ENCODE data around the gene PACSIN2. TPM values are rescaled to one million over a fixed set of nuclear protein-coding genes. Genes with fewer than 3 reads are reported as not detected.
"Not testable (repeated sequence)": the region's sequence is repeated elsewhere in the genome, so short reads cannot be mapped to it uniquely, and the experiment has no call there.

Gene PACSIN2
- total RNA-seq, 4 donors from 2014 or later = 25.8 to 46.0 (median 27.8) TPM

GRCh38 chr22:42926104-42926503, 88.8 kb downstream of the PACSIN2 start:
- TF ChIP-seq, protein P1, sequence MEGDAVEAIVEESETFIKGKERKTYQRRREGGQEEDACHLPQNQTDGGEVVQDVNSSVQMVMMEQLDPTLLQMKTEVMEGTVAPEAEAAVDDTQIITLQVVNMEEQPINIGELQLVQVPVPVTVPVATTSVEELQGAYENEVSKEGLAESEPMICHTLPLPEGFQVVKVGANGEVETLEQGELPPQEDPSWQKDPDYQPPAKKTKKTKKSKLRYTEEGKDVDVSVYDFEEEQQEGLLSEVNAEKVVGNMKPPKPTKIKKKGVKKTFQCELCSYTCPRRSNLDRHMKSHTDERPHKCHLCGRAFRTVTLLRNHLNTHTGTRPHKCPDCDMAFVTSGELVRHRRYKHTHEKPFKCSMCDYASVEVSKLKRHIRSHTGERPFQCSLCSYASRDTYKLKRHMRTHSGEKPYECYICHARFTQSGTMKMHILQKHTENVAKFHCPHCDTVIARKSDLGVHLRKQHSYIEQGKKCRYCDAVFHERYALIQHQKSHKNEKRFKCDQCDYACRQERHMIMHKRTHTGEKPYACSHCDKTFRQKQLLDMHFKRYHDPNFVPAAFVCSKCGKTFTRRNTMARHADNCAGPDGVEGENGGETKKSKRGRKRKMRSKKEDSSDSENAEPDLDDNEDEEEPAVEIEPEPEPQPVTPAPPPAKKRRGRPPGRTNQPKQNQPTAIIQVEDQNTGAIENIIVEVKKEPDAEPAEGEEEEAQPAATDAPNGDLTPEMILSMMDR (IDR thresholded peaks at IDR 0.05) = no peak
- TF ChIP-seq POLR2A (IDR thresholded peaks at IDR 0.05) = no peak
- peaks cover 26 to 85% (median 49%) of the 10 kb centered on the region in 3 donors for H3K4me1 ChIP-seq
- H3K27me3 ChIP-seq = no peaks in the 10 kb centered on the region
- H3K36me3 ChIP-seq = peaks cover 0 to 5% (median 0%) of the 10 kb centered on the region in 3 donors
- peak overlapping the region in 3 of 4 donors; percentile 49 to 75 (median 52) for H3K27ac ChIP-seq
- intact Hi-C loops (cut with DNase I) = no loop called here
- H3K4me3 ChIP-seq = no peak overlapping the region
- 65 to 66% methylated on average over 4 of the region's 4 CpGs for WGBS, 2 donors
- H3K9me3 ChIP-seq = no peaks in the 10 kb centered on the region
- no peak for DNase-seq

GRCh38 chr22:42925598-42925997, 89.4 kb downstream of the PACSIN2 start:
- Histone ChIP-seq H3K9me3 (no peaks in the 10 kb centered on the region), H3K27me3 (no peaks in the 10 kb centered on the region), H3K36me3 (peaks cover 0 to 5% (median 0%) of the 10 kb centered on the region in 3 donors), H3K27ac (peak overlapping the region in 3 of 4 donors; percentile 49 to 75 (median 52)), H3K4me1 (peaks cover 21 to 81% (median 44%) of the 10 kb centered on the region in 3 donors), H3K4me3 (no peak overlapping the region)
- TF ChIP-seq POLR2A (IDR thresholded peaks at IDR 0.05) = no peak
- TF ChIP-seq, protein P1 (IDR thresholded peaks at IDR 0.05) = no peak
- intact Hi-C loops (cut with DNase I) = no loop called here
- no peak for DNase-seq
- 84% methylated on average over 4 to 6 of the region's 6 CpGs for WGBS, 2 donors

GRCh38 chr22:42925031-42925430, 89.9 kb downstream of the PACSIN2 start:
- intact Hi-C loops (cut with DNase I) = not testable (repeated sequence)
- 95 to 96% methylated on average over 9 to 10 of the region's 10 CpGs for WGBS, 2 donors
- peaks cover 20 to 81% (median 42%) of the 10 kb centered on the region in 3 donors for H3K4me1 ChIP-seq

GRCh38 chr22:42924436-42924835, 90.5 kb downstream of the PACSIN2 start:
- intact Hi-C loops (cut with DNase I) = no loop called here
- H3K27me3 ChIP-seq = no peaks in the 10 kb centered on the region
- H3K9me3 ChIP-seq = no peaks in the 10 kb centered on the region
- H3K4me1 ChIP-seq = peaks cover 19 to 81% (median 40%) of the 10 kb centered on the region in 3 donors
- TF ChIP-seq, protein P1 (IDR thresholded peaks at IDR 0.05) = no peak
- TF ChIP-seq POLR2A (IDR thresholded peaks at IDR 0.05) = no peak
- WGBS, 2 donors = 92 to 95% methylated on average over 9 of the region's 9 CpGs
- peaks cover 0 to 5% (median 0%) of the 10 kb centered on the region in 3 donors for H3K36me3 ChIP-seq
- DNase-seq = no peak
- peak overlapping the region in 1 of 4 donors; percentile 49 for H3K27ac ChIP-seq
- H3K4me3 ChIP-seq = no peak overlapping the region

More at GRCh38 chr22:42925031-42925430, 89.9 kb downstream of the PACSIN2 start:
- DNase-seq, H3K27me3 ChIP-seq, H3K4me3 ChIP-seq, H3K36me3 ChIP-seq, H3K9me3 ChIP-seq: not testable (repeated sequence)
- H3K27ac ChIP-seq = peak overlapping the region in 3 of 4 donors; percentile 29 to 52 (median 49)

DNA sequence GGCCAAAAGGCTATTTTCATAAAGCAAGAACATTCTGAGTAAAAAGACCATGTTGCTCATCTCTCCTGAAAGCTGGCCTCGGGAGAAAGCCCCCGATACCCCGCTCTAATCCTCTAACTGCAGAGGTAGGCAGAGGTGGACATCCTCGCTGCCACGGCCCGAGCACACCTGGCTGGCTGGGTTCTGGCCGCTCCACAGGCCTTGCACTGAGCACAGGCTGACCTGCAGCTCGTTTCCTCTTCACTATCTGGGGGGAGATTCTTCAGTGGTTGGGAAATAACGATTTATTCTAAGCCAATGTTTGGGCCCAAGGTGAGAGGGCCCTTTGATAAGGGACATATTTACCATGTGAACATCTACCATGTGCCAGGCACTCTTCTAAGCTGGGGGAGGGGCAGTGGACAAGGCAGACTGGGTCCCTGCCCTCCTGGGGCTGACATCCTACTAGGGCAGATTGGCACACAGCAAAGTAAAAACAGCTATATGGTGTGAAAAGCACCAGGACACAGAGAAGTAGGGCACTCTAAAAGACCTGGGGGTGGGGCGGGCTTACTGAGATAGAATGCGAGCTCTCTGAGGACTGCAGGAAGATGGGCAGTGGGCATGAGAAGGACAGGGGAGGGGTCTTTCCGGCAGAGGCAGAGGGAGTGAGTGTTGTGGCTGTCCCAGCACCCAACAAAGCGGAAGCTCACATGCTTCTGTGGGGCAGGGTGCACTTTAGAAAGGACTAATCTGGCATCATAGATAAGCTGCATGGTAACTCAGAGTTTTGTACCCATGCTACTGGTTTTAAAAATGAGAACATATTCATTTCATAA, 92.4 kb downstream of the PACSIN2 start:
- Histone ChIP-seq H3K4me3 (no peak overlapping the region), H3K9me3 (no peaks in the 10 kb centered on the region), H3K27me3 (no peaks in the 10 kb centered on the region), H3K36me3 (peaks cover 0 to 3% (median 0%) of the 10 kb centered on the region in 3 donors), H3K27ac (peak overlapping the region; percentile 1 to 65 (median 46)), H3K4me1 (peaks cover 30 to 83% (median 45%) of the 10 kb centered on the region in 3 donors)
- TF ChIP-seq, protein P1 (IDR thresholded peaks at IDR 0.05) = no peak
- no peak for TF ChIP-seq POLR2A (IDR thresholded peaks at IDR 0.05)
- DNase-seq = no peak
- 76 to 91% methylated on average over 9 to 12 of the region's 13 CpGs for WGBS, 2 donors
- intact Hi-C loops (cut with DNase I) = no loop called here

All from esophagus squamous epithelium (tissue), 5 donors.